DMS53 (cell line): ENCODE data around the gene ACKR3.

ENCODE experiments used
- DNase-seq: peaks from one replicate; lab custom pipeline; 2025; lab: John Stamatoyannopoulos, UW

ACKR3 gene

DNA sequence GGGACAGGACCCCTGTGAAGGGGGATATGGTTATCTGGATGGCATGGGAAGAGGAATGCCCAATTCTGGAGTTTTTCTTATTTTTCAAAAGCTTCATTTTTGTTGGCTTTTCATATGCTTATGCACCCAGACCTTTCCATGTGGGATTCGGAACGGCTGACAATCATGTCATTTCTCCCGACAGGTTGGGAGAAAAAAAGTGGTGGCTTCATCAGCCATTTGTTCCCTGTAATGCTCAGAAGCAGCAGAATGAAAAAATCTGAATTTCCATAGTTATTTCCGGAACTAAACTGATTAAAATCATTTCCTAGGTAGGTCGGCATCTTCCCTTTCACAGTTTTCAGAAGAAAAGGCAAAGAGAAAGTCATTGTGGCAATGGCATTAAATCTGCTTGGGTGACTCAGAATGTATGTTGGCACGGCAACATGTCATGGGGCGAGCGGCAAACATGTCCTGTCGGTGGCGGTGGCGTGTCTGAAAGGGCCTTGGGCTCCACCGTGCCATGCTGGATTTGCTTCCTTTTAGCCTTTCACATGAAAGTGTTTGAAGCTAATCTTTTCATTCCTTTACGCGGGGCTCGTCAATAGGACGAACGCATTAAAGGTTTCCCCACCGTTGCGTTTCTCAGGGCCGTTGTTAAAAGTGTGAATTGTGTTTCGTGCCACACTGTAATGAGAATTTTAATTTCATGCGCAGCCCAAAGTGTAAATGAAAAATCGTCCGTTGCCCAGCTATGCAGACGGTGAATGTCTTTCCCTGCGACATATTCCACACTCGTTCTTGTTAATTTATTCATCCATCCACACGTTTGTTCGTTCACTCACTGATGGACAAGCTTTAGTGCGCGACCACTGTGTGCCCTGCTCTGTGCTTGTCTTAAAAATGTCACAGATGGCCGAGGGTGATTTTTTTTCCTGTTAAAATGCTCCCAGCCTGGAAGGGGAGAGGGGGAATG is 18.5 kb downstream of the ACKR3 start:
- peak; percentile 33 for DNase-seq

DNA sequence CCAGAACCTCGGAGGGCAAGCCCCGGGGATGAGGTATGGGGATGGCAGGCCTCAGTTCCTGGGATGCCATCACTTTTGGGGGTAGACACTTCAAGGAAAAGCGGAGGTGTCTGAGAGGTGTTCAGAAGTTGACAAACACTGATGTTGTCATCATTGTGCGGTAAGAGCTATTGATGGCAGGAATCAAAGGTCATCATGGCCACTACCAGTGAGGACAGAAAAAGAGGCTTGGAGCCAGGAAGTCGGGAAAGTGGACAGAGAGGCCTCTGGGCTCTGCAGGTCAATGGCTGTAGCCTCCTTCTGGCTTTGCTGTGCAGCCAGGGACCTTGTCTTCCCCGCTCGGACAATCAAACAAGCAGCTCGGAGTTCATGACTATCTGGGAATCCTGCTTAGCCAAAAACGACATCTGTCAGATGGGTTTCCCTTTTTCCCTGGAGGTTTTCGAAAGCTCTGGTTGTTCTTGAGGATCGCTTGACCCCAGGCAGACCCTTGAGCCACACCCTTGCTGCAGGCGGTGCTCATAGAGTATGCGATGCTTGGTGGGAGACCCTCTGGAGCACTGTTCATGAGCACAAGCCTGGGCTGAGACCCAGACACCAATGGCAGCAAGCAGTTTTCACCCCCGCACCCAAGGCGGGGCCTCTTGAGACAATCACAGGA is 19.4 kb downstream of the ACKR3 start:
- DNase-seq: no peak

DNA sequence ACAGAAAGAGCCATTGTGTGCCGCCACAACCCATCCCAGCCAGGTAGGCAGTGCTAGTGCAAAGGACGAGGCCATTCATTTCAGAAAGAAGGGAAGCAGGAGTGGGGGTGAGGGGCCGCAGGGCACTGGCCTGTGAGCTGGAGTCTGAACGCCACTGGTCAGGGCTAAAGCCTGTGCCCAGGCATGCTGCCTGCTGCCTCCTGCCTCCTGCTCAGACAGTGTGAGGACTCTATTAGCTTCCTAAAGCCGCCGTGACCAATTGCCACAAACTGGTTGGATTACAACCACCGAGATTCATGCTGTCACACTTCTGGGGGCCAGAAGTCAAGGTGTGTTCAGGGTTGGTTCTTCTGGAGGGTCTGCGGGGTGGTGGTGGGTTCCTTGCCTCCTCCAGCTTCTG is 21.2 kb downstream of the ACKR3 start:
- DNase-seq: no peak

DNA sequence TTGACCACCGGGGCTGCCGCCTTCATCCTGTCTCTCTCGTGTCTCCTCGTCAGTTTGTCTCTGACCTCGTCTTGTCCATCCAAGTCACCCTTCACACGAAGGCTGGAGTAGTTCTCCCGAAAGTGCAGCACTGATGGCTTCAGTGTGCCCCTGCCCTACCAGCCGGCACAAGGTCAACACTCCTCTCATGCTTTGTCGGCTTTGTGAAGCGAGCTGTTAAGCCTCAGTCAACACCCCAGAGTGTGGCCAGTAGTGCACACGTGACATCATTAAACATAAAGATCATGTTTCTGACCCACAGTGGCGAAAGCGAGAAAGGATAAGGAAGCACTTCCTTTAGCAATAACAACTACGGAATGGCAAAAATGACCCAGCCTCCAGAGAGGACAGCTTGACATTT is 23.2 kb downstream of the ACKR3 start:
- peak; percentile 99 for DNase-seq

DNA sequence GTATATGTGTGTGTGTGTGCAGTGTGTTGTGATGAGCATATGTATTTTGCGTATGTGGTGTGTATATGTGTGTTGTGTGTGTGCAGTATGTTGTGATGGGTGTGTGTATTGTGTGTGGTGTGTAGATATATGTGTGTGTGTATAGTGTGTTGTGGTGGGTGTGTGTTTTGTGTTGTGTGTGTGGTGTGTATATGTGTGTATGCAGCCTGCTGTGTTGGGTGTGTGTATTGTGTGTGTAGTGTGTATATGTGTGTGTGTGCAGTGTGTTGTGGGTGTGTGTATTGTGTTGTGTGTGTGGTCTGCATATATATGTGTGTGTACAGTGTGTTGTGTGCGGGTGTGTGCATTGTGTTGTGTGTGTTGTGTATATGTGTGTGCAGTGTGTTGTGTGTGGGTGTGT is 23.9 kb downstream of the ACKR3 start:
- DNase-seq: no peak

DNA sequence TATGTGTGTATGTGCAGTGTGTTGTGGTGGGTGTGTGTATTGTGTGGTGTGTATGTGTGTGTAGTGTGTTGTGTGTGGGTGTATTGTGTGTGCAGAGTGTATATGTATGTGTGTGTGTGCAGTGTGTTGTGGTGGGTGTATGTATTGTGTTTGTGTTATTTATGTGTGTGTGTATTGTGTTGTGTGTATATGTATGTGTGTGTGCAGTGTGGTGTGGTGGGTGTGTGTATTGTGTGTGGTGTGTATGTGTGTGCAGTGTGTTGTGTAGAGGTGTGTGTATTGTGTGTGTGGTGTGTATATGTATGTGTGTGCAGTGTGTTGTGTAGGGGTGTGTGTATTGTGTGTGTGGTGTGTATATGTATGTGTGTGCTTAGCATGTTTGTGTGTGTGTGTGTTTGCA is 24.3 kb downstream of the ACKR3 start:
- no peak for DNase-seq

DNA sequence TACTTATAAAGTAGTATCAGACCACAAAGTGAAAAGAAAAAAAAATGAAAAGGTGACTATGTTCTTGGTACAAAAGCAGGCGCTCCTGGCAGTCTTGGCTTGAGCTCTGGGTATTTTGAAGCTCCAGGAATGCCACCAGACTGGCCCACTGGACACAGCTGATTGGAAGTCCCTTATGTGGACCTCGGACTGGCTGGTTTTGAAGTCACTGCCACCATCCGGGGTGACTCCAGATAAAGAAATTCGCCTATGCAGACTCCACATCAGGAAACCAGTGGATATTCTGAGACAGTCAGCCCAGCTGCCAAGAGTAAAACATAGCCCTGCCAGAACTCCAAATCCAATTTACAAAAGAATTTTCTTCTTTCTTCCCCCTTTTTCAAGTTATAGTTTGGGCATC is 28.0 kb downstream of the ACKR3 start:
- DNase-seq: no peak

DNA sequence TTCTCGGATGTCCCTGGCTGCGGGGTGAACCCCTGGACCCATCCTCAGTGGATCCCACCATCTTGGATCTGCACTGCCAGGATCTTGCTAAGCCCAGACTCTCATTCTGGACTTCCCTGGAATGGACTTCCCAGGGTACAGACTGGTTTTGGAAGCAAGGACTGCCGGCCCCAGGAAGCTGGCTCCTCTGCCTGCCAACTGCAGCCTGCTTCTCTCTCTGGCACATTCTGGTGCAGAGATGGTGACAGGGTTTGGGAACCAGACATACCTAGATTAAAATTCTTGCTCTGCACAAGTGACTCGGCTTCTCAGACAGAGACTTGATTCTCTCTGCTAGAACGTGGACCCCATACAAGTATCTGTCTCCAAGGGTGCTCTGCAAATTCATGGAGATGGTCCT is 29.4 kb downstream of the ACKR3 start:
- no peak for DNase-seq

DNA sequence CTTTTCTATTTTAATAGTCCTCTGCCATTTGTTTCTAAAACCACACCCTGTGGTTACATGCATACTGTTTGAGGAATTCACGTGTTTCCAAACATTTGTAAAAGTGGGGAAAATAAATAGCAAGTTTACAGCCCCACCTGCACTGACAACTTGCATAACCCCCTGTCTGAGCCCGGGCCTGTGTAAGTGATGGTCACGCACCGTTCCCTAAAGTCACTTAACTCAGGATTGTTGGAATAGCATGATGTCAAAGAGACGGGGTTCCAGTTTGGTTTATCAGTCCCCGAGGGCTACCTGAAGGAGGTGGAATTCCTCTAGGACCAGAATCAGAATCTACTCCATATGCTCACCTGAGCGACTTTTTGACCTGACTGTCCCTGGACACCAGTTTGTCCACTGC is 30.5 kb downstream of the ACKR3 start:
- no peak for DNase-seq

DNA sequence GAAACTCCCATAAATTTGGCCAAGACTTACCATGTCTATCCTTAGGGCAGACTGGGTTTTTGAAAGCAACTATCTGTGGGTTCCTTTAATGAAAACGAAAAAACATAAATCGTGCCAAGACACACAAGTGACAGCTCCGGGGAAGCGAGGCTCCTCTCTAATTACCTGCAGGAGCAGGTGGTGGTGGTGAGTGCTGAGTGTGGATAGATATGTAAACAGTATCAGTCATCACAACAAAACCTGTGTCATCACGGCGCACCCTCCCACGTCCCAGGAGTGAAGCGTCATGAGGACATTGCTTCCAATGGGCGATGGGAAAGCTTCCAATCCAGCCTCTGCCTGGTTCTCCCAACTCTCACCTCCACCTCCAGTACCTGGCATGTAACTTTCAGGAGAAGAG is 31.3 kb downstream of the ACKR3 start:
- peak; percentile 99 for DNase-seq

DNA sequence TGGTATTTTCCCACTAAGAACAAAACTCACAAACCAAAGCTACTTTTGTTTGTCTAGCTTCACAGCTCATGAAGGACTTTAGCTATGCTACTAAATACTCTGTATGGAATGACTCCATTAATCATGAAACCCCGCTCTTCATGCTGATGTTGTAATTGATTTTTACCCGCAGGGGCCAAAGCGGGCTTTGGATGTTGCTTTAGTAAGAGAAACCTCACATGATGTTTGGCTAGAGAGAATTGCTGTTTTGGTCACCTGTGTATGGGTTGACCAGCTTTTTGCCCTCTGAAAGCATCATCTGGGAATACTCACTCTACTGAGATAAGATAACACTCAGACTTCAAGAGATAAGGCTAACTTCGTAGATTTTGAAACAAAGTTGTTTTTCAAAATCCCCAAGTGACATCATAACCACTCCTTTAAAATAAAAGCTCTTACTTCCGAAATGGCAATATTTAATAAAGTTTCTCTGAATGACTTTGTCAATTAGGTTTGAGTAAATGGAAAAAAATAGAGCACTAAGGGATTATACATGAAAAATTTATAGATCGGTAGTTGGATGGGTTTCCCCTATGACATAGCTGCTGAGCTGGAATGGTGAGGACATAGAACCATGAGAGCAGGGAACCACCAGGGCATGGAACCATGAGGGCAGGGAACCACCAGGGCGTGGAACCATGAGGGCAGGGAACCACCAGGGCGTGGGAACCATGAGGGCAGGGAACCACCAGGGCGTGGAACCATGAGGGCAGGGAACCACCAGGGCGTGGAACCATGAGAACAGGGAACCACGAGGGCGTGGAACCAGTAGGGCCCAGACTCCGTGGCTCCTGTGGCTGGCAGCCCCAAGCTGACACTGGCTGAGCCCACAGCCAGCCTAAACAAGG is 31.9 kb downstream of the ACKR3 start:
- no peak for DNase-seq

DNA sequence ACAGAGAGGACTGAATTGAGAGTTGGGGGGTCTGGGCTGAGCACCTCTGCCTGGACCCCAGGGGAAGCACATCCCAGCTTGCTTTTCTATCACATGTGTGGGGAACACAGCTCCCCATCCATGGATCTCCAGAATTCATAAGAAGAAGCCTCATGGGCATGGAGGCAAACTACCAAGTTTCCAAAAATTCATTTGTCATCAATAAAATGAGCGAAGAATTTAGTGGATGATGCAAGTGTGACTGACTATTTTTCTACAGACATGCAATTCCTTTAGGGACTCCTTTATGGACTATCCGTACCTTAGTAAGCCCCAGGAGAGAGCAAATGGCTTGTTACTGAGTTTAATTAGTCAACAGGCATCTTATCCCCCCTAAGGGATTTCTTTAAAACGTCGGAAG is 33.1 kb downstream of the ACKR3 start:
- DNase-seq: no peak

DNA sequence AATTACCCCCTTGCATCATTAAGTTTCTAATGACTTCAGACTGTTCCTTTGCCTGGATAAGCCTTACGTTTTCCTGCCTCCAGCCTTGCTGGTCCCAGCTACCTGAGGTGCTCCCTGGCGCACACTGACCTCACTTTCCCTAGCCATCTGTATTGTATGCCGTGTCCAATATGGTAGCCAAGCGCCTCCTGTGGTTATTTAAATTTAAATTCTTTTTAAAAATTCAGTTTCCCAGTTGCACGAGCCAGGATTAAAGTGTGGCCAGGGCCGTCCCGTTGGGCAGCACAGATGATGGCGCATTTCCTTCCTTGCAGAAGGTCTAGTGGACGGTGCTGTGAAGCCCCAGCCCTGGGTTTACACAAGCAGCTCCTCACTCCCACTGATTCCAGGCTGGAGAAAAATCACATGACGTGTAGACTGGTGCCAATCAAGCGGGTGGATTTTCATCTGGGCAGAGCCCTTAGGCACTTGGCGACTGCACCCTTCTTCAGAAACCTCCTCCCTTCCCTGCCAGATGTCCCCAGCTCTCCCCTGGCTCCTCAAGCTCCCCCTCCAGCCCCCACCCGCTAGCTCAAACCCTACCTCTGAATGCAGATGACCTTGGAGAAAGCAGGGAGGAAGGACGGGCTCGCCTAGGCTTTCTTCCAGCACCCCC is 33.9 kb downstream of the ACKR3 start:
- no peak for DNase-seq

DNA sequence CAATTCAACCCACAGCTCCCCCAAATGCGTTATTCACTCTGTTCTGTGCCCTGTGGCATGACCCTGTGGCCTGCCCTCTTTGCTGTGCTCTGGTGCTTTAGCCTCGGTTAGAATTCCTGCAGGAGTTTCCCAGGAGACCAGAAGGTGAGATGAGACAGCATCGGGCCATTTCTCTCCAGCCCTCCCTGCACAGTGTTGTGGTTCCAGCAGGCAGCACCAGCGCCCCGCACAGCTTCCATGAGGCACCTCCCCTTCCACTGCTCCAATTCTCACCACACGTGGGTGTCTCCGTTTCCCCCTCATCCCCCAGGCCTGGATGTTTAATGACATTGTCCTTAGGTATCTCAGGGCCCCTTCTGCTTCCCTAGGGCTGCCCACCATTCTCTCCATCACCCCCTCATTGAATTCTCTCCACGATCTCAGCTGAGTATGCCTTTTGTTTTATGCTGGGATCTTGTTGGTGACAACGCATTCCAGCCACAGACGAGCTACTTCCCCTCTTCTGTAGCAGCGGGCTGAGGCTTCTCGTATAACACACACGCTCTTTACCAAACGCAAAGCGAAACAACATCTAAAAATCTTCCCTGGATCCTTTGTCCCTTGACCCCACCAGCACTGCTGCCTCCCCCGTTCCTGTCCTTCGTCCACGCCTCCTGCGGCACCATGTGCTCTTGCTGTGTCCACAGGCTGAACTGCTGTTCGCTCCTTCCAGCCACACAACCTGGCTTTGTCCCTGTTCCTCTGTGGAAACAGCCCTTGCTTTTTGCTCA is 35.1 kb downstream of the ACKR3 start:
- no peak for DNase-seq

DNA sequence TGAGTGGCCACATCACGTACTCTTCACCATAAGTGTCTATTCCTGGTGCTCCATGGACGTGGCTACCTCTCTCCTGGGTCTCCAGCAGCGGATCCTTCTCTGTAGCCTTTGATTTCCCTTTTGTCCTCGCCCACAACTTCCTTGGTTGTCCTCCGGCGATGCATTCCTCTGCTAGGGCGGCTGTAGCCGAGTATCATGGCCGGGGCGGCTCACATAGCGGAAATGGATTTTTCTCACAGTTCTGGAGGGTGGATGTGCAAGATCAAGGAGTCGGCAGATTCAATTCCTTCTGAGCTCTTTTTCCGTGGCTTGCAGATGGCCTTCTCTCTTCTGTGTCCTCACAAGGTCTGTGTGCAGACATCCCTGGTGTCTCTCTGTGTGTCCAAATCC is 35.7 kb downstream of the ACKR3 start:
- DNase-seq: no peak

DNA sequence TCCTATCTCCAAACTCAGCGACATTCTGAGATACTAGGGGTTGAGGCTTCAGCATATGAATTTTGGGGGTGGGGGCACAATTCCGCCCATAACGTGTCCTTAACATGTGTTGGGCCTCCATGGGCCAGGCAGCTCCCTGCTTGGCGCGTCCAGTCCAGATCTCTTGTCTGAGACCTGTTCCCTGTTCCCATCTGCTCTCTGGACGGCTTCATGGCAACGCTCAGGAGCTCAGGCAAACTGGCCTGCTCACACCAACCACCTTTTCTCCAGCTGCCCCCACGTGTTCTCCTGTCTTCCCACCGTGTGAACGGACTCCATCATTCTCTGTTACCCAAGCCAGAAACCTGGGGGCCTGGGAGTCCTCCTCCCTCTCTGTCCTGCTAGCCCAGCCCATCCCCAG is 36.4 kb downstream of the ACKR3 start:
- no peak for DNase-seq

DNA sequence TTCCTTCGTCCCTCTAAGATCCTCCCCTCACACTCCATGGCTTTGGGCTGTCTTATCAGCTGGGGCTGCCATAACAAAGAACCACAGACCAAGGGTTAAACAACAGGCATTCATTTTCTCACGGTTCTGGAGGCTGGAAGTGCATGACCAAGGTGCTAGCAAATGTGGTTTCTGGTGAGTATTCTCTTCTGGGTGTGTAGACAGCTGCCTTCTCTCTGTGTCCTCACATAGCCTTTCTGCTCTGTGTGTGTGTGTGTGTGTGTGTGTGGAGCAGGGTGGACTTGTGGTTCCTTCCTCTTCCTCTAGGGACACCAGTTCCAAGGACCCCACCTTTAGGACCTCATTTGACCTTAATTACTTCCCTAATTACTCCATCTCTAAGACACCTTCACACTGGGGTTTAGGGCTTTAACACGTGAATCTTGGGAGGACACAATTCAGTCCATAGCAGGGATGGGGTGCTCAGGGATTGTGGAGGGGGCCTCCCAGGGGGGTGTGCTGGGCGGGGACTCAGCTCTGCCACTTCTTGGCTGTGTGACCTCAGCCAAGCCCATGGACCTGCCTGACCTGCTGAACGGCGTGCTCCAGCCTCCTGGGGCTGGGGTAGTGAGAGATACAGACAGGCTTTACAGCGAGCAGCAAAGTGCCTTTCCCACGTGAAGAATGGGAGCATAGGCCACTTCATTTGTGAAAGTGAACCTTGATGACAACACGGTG is 38.0 kb downstream of the ACKR3 start:
- peak; percentile 66 for DNase-seq

DNA sequence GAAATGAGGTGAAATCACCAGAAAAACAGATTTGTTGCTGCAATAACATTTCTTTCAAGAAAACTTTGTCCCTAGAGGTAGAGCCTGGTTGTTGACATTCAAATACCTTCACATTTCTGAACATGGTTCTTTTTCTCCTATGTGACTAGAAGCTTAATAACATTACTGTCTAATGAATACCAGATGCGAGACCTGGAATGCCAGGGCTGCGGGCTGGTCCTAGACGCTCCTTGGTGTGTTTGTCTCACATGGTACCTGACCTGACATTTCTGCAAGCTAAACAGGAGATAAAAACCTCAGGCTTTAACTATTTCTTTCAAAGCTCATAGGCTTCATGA is 38.5 kb downstream of the ACKR3 start:
- no peak for DNase-seq

DNA sequence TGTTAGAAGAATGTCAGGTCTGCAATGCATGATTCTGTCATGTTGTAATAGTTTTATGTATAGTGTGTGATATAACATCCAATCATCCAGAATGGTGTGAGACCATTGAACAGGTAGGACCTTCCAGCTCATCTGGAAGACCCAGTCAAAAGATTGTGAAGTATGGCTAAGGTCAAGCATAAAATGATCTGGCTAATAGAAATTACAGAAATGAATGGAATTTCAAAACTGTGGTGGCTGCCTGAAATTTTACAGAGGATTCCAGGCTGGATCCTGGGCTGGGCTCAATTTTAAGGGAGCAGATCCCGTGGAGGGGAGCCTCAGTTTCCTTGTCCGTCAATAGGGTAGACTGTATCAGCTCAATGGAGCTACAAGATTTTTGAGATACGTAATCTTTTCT is 39.1 kb downstream of the ACKR3 start:
- no peak for DNase-seq

DNA sequence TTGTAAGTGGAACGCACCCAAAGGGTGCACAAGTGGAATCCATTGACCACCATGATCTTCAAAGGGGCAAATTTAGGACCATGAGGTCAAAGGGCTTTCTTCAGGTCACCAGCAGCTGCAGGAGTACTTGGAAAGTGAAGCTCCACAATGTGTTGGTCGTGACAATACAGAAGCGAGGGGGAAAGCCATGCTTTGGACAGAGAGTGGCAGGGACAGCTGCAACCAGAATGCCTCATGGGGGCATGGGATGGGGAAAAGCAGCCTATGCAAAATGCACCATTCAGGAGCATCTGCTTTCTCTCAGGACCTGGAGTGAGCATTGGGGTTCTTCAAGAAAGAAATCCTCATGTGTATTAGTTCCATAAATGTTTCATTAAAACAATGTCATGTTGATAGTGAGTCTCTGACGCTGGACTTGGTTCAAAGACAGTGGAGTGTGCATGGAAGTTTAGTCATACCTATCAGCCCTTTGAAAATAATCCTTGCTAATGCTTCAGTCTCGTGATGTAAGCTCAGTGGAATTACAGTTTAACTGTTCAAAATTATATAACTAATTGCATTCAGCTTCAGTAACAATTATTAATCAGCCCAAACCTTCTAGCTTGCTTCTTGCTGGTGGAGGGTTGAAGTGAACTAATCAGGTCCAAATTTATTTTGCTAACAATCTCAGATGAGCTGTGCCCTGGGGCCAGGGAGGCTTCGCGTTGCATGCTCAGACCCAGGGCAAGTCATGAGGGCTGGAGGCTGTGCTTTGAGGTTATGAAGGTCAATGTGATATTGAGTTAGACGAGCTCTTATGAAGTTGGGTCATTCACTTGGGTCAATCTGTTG is 41.6 kb downstream of the ACKR3 start:
- no peak for DNase-seq
